Bronchial epithelial cell (primary cell): Measurements from ENCODE around the gene ZNF626. TPM values are rescaled to one million over a fixed set of nuclear protein-coding genes. Genes with fewer than 3 reads are reported as not detected.

Experiments used
- DNase-seq: peaks from one replicate; pipeline ENCODE4 v3.0.0-alpha.2; 2010; ENCODE audit warnings: low read depth
- FAIRE-seq: peaks from 2 replicates; lab custom pipeline; 2011; peaks lifted over from hg19 to GRCh38; lab: Jason Lieb, UNC
- H3K27me3 ChIP-seq: 2 replicates; pipeline ENCODE4 v1.5.1; 2011; ENCODE audit warnings: low read length; ENCODE audit not compliant: control insufficient read depth, insufficient read depth
- H3K36me3 ChIP-seq: 2 replicates; pipeline ENCODE4 v1.5.1; 2011; ENCODE audit warnings: low read length; ENCODE audit not compliant: control insufficient read depth, insufficient read depth
- H3K4me3 ChIP-seq: 2 replicates; pipeline ENCODE4 v1.5.1; 2011; ENCODE audit warnings: mild to moderate bottlenecking, low read depth, low read length, control low read depth
- CTCF ChIP-seq: IDR thresholded peaks from 2 replicates; pipeline ENCODE4 v1.5.1; 2011; ENCODE audit warnings: mild to moderate bottlenecking, moderate library complexity, low read length, control low read depth, inconsistent platforms; ENCODE audit not compliant: insufficient read depth, severe bottlenecking
- total RNA-seq: library from RNA; depleted of rRNA; stranded (reverse); fragments of >200 nt; gene quantifications from 2 replicates; pipeline ENCODE4 v1.2.1, GENCODE V29; 2014

Gene ZNF626
- total RNA-seq, 1 donor from 2014 or later: 12.9 TPM

DNA sequence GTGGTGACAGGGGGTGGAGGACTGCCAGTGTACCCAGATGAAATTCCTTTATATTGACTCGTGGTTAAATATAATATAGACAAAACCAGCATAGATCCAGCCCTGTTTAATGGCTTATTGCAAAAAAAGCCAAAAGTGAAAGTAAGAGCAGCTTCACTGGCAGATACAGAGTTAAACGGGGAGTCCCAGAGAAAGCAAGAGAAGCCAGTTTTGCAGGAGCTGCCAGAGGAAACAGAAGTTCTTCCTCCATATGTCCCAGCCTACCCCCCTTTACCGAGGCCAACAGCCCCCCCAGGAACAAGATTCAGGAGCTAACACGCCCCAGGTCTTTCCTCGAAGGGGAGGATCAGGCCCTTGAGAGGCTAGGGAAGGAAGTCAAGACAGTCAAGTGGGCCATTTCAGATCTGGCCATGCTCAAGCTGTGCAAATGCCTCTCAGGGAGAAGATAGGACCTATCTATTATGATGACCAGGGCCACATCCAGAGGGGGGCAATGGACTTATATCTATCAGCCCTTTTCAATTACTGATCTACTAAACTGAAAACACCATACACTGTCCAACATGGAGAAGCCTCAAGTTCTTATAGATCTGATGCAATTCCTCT is 48.6 kb downstream of the ZNF626 start:
- H3K27me3 ChIP-seq: no peaks in the 10 kb centered on the region
- FAIRE-seq (no peak), DNase-seq (no peak)
- no peaks in the 10 kb centered on the region for H3K36me3 ChIP-seq
- no peak for TF ChIP-seq CTCF
- no peak overlapping the region for H3K4me3 ChIP-seq

GRCh38 chr19:20611866-20612265 is 49.5 kb downstream of the ZNF626 start:
- Histone ChIP-seq H3K36me3 (no peaks in the 10 kb centered on the region), H3K4me3 (no peak overlapping the region), H3K27me3 (no peaks in the 10 kb centered on the region)
- DNase-seq: no peak
- no peak for TF ChIP-seq CTCF
- no peak for FAIRE-seq

- TF ChIP-seq CTCF: no peak
- FAIRE-seq: no peak
- DNase-seq: no peak
- Histone ChIP-seq H3K4me3 (no peak overlapping the region), H3K36me3 (no peaks in the 10 kb centered on the region), H3K27me3 (no peaks in the 10 kb centered on the region)
These were observed 53.4 kb downstream of the ZNF626 start for GRCh38 chr19:20607943-20608342.

Other genes starting within 250 kb of the ZNF626 start
- 3.7 and 6.1 TPM in 2 replicates for gene ZNF737, start 95.8 kb downstream of the ZNF626 start, total RNA-seq
- gene ZNF66, start 114.7 kb upstream of the ZNF626 start, total RNA-seq: 1.6 and 1.8 TPM in 2 replicates